HG02981 (cell line): Measurements from ENCODE around the gene PSMG3.
"Not testable (repeated sequence)": the region's sequence is repeated elsewhere in the genome, so short reads cannot be mapped to it uniquely, and the experiment has no call there.

Experiments
- ATAC-seq: cut with Tn5 transposase; IDR thresholded peaks from one replicate; pipeline ENCODE4 v1.9.1; 2021; ENCODE audit warnings: mild to moderate bottlenecking, moderate library complexity; ENCODE audit not compliant: unreplicated experiment

PSMG3 gene

GRCh38 chr7:1597066-1597760 lies 27.4 kb upstream of the PSMG3 start:
- no peak for ATAC-seq

DNA sequence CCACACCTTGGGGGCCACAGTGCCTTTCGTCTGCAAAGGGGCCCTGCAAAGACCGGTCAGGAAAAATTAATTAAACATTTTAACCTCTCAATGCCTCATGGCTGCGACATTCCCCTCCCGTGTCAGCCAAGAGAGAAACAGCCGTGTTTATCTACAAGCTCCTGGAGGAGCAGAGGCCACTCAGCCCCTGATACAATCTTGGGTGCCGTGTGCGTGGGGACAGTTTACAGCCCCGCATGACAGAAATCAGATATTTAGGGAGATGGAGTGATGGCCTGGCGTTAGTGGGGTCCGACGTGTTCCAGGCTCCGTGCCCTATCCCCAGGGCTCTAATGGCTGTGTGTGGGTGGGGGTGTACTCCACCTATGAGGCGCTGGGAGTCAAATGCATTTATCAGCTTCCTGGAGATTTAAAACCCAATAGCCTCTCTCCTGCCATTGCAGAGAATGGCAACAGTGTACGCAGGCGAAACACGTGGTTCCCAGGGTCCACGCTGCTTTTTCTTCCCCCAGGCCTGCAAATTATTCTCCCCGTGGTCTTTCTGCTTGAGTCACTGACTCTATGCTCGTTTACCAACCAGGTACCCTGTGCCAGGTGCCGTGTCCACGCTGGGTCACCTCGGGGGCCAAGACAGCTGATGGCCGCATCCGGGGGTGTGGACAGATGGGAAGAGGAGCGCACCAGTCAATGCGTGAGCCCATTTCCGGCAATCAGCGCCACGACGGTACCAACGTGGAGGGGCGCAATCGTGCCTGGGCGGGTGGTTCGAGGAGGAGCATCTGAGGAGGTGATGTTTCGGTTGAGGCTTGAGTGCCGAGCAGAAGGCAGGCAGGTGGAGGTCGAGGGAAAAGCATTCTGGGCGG lies 26.6 kb upstream of the PSMG3 start:
- no peak for ATAC-seq

- no peak for ATAC-seq
Measured at GRCh38 chr7:1595636-1596035, 25.8 kb upstream of the PSMG3 start.

GRCh38 chr7:1595027-1595426 lies 25.2 kb upstream of the PSMG3 start:
- ATAC-seq = no peak

DNA sequence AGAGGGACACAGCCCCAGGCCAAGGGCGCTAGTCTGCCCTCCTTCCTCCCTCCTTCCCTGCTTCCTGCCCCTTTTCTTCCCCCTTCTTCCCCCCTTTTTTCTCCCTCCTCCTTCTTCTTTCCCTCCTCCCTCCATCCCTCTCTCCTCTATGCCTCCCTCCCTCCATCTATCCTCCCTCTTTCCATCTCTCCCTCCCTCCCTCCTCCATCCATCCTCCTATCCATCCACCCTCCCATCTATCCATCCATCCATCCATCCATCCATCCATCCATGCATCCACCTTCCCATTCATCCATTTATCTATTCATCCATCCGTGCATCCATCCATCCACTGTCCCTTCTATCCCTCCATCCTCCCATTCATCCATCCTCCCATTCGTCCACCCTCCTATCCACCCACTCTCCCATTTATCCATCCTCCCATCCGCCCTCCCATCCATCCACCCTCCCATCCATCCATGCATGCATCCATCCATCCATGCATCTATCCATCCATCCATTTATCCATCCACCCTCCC lies 24.1 kb upstream of the PSMG3 start:
- no peak for ATAC-seq

DNA sequence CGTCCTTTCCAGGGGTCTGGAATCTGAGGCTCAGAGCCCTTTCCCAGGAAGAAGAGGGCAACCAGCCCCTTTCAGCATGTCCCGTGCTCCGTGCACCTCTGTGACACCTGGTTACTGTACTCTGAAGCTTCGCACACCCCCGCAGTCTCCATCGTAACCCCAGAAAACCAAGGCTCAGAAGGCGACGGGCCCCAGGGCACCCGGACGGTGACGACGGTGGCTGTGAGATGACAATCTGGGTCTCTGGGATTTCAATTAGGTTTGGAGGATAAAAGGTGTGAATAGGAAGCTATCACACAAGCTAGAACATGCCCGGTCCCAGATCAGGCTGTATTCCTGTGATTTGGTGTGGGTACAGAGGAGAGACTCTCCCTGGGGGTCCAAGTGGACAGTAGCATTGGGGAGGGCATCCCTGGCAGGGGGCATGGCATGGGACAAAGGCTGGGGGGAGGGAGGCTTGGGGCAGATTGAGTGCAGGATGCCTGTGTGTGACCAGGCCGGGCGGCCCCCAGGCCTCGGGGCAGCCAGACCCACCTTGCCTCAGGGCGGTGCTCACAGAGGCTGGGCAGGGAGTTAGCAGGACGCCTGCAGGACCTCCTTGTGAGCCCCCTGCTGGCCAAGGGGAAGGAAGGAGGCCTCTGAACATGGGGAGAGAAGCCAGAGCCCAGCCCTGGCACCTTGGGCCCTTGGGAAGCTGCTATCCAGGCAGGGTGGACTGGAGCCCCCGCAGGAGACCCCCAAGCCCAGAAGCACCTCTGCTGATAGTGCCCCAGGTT lies 23.4 kb upstream of the PSMG3 start:
- no peak for ATAC-seq

GRCh38 chr7:1592299-1592871 lies 22.6 kb upstream of the PSMG3 start:
- ATAC-seq = no peak

DNA sequence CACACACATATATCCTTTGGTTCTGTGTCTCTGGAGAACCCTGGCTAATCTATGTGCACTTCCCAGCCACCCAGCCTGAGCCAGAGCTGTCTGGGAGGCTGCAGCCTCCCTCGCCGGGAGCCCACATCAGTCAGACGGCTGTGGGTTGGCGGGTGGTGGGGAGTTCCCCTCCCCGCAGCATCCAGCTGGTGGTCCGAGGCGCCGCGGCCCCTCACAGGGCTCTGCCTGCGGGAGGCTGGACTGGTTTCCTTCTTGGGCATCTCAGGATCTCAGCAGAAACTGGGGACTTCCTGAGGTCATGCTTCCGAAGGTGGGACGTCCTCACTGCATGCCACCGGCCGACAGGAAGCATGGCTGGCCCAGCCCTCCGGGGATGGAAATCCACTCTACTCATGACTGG lies 22.0 kb upstream of the PSMG3 start:
- no peak for ATAC-seq

DNA sequence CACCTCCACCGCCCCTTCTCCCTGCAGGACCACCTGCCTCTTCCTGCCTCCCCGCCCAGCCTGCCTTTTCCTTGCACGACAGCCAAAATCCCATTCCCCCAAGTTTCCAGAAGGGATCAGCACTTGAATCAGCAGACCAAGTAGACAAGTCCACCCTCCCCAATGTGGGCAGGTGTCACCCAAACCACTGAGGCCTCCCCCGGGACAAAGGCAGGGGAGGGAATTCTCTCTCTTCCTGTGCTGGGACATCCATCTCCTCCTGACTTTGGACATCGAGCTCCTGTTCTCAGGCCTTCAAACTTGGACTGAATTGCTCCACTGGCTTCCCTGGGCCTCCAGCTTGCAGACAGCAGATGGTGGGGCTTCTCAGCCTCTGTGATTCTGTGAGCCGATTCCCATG lies 21.6 kb upstream of the PSMG3 start:
- no peak for ATAC-seq

- ATAC-seq = no peak
Measured at GRCh38 chr7:1590887-1591286, 21.1 kb upstream of the PSMG3 start.

GRCh38 chr7:1590476-1590875 lies 20.6 kb upstream of the PSMG3 start:
- no peak for ATAC-seq

DNA sequence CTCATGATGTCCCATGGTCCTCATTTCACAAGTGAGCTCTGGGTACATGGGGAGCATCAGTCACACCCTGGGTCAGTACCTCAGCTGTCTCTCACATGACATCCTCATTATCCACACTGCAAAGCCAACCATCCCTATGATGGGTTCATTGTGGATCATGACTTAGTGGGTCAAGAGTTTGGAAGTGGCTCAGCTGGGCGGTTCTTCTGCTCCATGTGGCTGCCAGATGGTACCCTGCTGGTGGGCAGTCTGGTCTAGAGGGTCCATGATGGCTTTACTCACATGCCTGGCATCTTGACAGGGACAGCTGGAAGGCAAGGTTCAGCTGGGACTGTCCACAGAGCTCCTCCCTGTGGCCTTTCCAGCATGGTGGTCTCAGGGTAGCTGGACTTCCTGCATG lies 19.1 kb upstream of the PSMG3 start:
- no peak for ATAC-seq

DNA sequence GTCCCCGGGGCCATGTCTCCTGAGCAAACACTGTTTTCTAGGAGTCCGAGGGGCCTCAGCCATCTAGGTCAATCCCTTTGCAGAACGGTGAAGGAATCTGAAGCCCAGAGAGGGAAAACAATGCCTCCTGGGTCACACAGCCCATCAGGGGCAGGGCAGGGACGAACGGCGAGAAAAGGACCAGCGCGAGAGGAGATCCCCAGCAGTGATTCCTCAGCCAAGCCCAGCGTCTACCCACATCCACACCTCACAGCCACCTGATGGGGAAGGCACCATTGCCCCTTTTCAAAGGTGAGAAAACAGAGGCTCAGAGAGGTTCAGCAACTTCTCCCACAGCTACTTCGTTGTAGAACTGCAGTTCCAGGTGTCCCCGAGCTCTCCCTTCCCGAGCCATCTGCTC lies 17.9 kb upstream of the PSMG3 start:
- no peak for ATAC-seq

DNA sequence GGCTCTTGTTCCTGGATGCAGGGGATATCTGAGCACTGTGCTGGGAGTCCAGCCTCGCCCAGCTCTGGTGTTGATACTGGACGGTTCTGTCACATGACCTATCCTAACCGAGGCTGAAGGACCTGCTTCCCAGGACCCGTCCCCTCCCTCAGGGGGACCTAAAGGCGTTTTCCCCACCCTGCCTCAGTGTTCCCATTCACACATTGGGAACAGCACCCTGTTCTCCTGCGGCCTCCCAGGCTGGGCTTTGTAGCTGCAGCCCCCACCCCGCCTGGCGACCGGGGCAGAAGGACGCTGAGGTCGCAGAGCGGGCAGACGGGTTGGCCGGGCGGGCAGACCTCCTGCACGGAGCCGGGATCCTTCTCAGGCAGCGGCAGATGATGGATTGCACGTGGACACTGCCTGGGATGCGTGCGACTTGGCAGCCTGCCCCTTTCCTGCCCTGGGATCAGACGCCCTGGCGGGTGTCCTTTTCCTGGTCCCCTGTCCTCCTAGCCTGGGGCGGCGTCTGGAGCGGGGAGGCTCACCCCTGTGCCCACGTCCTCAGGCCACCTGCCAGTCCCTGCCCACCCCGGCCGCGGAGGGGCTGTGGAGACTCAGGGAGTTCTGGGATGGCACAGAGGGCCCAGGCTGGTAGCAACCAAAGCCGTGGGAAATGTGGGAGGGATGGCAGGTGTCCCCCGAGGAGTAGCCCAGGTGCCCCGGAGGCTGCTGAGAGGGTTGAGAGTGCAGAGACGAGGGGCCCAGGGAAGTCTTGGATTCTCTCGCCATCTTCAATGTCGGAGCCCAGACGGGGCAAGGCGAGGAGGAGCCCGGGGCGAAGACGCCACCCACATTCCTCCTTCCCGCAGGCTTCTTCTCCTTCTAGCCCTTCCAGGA lies 17.2 kb upstream of the PSMG3 start:
- ATAC-seq = no peak

GRCh38 chr7:1586126-1586826 lies 16.4 kb upstream of the PSMG3 start:
- no peak for ATAC-seq

DNA sequence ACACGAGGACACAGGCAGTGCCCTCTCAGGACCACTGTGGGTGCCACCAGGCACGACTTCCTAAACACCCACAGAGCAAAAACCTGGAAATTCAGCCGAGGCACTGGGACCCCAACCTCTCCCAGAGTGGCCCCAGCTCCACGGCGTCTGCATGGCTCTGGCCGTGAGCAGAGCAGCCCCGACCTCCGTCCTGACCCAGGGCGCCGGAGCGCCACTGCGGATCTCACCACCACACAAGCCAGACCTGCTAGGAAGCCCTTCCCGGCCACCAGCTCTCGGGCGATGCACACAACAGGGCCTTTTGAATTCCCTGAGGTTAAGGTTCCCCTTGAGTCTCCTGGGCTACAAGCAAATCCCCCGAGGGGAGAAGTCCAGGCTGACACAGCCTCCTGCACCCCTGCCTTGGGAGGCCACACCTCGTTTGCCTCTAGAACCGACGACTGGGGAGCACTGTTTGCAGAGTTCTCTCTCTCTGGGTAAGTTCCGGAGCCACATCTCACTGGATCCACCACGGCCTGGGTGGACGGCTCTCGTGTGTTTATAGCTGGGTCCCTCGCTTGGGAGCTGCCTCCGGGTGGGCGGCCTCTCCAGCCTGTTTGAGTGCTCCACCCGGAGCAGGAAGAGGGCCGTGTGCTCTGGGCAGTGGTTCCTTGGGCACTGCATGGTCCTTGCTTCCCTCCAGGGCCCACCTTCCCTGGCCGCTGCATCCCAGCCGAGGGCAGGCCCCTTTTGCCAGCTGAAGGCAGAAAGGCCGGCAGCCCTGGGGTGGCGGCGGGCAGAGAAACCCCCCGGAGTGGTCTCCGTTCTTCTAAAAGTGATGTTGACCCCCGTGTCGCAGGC lies 15.5 kb upstream of the PSMG3 start:
- ATAC-seq = no peak

GRCh38 chr7:1584700-1585099 lies 14.9 kb upstream of the PSMG3 start:
- no peak for ATAC-seq

- ATAC-seq = not testable (repeated sequence)
Measured at GRCh38 chr7:1583241-1583930, 13.6 kb upstream of the PSMG3 start.
